Lung microvascular endothelial cell (primary cell): Measurements from ENCODE around the gene SPN. TPM values are rescaled to one million over a fixed set of nuclear protein-coding genes. Genes with fewer than 3 reads are reported as not detected.
"Not testable (repeated sequence)": the region's sequence is repeated elsewhere in the genome, so short reads cannot be mapped to it uniquely, and the experiment has no call there.

Experiments used
- DNase-seq, 2 donors: peaks; one replicate each; pipeline versions ENCODE4 v3.0.0 to v3.0.0-alpha.2; 2010; ENCODE audit warnings: low read depth in 2 of 2
- total RNA-seq: library from RNA; depleted of rRNA; stranded (reverse); fragments of >200 nt; gene quantifications from 2 replicates; pipeline ENCODE4 v1.2.1, GENCODE V29; 2014

The SPN gene
- total RNA-seq, 1 donor from 2014 or later = not detected

DNA sequence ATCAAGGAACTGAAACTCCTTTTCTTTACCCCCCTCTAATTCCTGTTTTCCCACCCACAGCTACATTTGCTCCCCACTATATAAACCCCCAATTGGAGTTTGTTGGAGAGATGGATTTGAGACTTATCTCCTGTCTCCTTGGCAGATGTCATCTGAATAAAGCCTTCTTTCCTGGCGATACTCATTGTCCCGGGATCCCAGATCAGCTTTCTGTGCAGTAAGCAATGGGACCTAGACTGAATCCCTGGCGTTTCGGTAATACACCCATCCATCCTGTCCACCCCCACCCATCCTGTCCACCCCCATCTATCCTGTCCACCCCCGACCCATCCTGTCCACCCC lies 38.1 kb downstream of the SPN start:
- no peak for DNase-seq

DNA sequence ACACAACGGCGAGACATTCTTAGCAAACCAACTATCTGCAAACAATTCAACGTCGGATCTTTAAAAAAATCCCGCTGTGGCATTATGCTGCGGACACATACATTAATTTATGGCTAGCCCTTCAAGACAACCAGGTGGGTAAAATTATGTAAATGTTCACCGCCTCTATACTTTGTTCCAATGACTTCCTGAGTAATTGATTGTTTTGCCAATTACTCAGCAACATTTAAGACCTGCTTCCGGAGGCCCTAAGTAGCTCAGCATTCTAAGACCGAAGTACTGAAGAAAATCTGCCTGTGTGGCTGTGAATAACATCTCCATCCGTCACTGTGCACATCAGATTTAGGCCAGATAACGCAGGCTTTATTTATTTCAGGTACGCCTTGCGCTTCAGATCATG lies 39.2 kb downstream of the SPN start:
- no peak for DNase-seq

DNA sequence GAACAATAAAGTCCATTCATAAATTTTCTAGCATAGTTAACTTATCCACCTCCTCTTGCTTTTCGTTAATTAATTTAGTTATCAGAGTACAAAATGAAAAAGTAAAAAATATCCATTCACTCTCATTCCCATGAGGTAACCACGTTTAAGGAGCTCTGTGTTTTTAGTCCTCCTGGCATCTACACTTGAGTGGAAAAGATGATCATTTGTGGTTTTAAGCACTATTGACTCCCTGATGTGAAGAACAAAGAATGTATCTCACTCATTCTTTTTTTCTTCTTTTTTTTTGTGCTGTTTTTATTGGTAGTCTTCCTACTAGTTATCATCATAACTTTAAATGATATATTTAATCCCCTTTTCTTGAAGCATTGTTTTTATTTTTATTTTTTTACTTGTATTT lies 42.0 kb downstream of the SPN start:
- DNase-seq = no peak

- not testable (repeated sequence) for DNase-seq
Measured at GRCh38 chr16:29707160-29707559, 44.1 kb downstream of the SPN start.

- no peak for DNase-seq
Measured at GRCh38 chr16:29708917-29709600, 46.0 kb downstream of the SPN start.

DNA sequence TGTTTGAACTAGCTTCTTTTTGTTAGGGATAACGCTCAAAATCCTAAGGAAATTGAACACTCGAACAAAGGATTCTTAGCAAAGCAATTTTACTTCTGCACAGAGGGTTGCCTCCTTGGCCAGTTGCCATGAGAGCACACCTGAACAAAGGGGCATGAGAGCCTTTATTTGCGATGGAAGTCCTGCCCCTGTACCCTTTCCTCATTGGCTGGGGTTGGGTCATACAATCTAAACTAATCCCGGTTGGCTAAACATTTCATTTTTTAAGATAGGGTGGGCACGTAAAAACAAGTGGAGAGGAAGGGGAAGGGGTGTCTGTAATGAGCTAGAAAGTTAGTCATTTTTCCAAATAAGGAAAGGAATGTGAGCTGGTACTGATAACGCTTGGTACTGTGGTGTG lies 46.6 kb downstream of the SPN start:
- DNase-seq = not testable (repeated sequence)

DNA sequence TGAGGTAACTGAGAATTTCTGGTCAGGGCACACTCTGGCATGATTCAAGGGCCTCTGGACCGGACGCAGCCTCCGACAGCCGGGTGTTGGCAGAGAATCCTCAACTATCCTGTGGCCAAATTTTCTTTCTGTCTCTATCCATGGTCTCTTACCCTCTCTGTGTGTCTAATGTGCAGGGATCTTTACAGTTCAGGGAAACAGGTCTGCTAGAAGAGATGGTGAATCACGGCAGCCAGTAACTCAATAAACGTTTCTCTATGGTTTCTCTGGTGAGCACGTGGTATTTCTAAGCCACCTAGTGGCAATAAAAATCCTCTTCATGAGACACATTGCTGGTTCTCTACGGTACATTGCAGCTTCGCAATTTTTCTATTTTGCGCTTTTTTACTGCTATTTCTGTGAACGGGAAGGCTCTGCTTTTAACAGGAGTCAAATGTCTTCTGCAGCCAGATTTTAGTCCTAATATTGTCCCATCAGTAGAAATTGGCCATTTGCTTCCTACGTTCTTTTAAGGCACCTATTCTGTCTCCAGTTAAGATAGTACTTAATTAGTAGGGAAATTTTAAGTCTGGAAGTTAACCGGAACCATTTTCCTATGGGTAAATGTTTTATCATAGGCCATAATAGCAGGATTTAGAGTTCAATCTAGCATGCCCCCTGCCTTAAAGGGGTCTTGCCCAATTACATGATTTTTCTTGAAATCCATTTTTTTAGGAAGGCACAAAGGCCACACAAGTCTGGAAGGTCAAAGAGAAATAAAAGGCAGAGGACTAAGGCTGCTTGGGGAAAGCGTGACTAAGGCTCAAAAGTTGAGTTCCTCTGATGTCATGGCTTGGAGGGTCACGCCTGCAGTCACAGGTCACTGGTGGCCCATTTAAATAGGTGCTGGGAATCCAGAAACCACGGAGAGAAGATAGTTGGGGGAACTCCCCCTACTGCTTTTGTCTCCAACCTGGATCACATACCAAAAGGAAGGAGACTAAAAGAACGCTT lies 47.5 kb downstream of the SPN start:
- peak; percentile 60 to 67 for DNase-seq

DNA sequence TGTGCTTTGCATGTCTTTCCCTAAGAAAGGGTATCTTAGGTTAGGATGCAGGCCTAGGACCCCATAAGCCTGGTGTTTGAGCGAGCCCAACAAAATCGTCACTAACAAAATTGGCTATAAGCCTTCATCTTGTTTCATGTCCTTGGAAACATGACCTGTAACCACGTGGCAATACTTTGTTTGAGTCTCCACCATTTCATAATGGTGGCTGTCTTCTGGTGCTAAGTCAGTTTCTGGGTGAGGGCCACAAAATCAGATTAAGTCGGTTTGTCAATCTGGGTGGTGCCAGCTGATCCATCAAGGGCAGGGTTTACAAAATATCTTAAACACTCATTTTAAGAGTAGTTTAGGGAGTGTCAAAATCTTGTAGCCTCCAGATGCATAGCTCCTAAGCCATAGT lies 49.8 kb downstream of the SPN start:
- no peak for DNase-seq

DNA sequence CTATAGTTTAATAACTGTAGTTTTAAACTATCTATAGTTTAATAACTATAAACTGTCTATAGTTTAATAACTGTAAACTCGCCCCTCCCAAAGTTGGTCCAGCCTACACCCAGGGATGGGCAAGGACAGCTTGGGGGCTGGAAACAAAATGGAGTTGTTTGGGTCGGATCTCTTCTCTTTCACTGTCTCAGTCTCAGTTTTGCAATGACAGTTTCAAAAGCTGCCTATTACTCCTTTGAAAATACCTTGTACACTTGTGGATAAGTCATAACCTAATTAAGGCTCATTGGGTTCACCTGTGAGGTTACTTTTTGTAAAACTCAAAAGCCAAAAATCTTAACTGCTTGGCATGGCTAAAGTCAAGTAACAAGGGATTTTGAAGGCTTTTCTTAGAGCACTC lies 51.3 kb downstream of the SPN start:
- DNase-seq = no peak

DNA sequence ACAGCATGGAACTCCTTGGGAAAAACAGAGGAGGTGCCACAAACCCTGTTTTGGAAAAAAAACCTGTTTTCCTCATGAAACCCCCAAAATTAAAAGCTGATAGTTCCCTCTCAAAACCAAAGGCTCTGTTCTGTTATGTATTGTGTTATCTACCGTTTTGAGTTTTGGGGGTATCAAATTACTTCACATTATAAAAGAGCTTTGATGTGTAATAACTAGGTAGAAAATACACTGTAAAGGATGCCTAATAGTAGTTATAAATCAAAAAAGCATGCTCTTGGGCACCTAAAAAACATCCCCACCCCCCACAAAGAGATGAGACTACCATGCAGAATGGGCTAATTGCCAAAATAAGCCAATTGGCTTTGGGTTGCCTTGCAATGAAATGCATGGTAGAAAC lies 51.9 kb downstream of the SPN start:
- no peak for DNase-seq

- no peak for DNase-seq
Measured at GRCh38 chr16:29717113-29717512, 54.1 kb downstream of the SPN start.

GRCh38 chr16:29719063-29719462 lies 56.0 kb downstream of the SPN start:
- DNase-seq = no peak

Other genes starting within 250 kb of the SPN start
- 30.9 and 34.1 TPM in 2 replicates for gene BOLA2, start 208.9 kb upstream of the SPN start, total RNA-seq
- gene SLX1B, start 208.7 kb upstream of the SPN start, total RNA-seq = 4.8 and 9.4 TPM in 2 replicates
- 1.8 and 8.3 TPM in 2 replicates for gene SULT1A4, start 203.3 kb upstream of the SPN start, total RNA-seq
- 4.6 and 12.3 TPM in 2 replicates for gene NPIPB12, start 156.8 kb upstream of the SPN start, total RNA-seq
- under 0.01 and 0.20 TPM in 2 replicates for gene QPRT, start 15.9 kb downstream of the SPN start, total RNA-seq
- gene C16orf54, start 82.7 kb downstream of the SPN start, total RNA-seq = not detected in 2 replicates
- gene ZG16, start 115.0 kb downstream of the SPN start, total RNA-seq = not detected in 2 replicates
- gene KIF22, start 127.5 kb downstream of the SPN start, total RNA-seq = 13.5 and 30.5 TPM in 2 replicates
- 109 and 125 TPM in 2 replicates for gene MAZ, start 143.3 kb downstream of the SPN start, total RNA-seq
- under 0.01 and 0.22 TPM in 2 replicates for gene PRRT2, start 148.9 kb downstream of the SPN start, total RNA-seq
- 11.1 and 16.3 TPM in 2 replicates for gene PAGR1, start 152.9 kb downstream of the SPN start, total RNA-seq
- 122 and 182 TPM in 2 replicates for gene MVP, start 157.2 kb downstream of the SPN start, total RNA-seq
- 50.1 and 86.3 TPM in 2 replicates for gene CDIPT, start 200.0 kb downstream of the SPN start, total RNA-seq
- gene SEZ6L2, start 236.3 kb downstream of the SPN start, total RNA-seq = 0.44 and 0.99 TPM in 2 replicates
- gene ASPHD1, start 237.2 kb downstream of the SPN start, total RNA-seq = 0.20 and 0.22 TPM in 2 replicates